Loucy (cell line): ENCODE measurements around the gene DCLK3.

ENCODE experiments used
- CTCF ChIP-seq: fragments of 200-600 bp; sonication (generic); conservative IDR thresholded peaks from 2 replicates; pipeline ENCODE4 v1.5.1; 2014; ENCODE audit warnings: mild to moderate bottlenecking, antibody characterized with exemption, low read length
- EZH2phosphoT487 ChIP-seq: fragments of 200-600 bp; IDR thresholded peaks from 2 replicates; pipeline ENCODE4 v1.6.1; 2018; ENCODE audit warnings: antibody characterized with exemption, mild to moderate bottlenecking, moderate library complexity, borderline replicate concordance

- TF ChIP-seq CTCF (no peak), EZH2phosphoT487 (no peak)
Observed at GRCh38 chr3:36696799-36697198, 67.6 kb downstream of the DCLK3 start.
